HG03354 (cell line): ENCODE results near the gene NCOA1.
A peak's percentile ranks its signal among the peaks of the same experiment; 100 is the strongest.
"Not testable (repeated sequence)": the region's sequence is repeated elsewhere in the genome, so short reads cannot be mapped to it uniquely, and the experiment has no call there.

Experiments used
- ATAC-seq: cut with Tn5 transposase; IDR thresholded peaks from one replicate; pipeline ENCODE4 v1.9.1; 2021; ENCODE audit warnings: mild to moderate bottlenecking; ENCODE audit not compliant: unreplicated experiment, poor library complexity, severe bottlenecking

Gene NCOA1

DNA sequence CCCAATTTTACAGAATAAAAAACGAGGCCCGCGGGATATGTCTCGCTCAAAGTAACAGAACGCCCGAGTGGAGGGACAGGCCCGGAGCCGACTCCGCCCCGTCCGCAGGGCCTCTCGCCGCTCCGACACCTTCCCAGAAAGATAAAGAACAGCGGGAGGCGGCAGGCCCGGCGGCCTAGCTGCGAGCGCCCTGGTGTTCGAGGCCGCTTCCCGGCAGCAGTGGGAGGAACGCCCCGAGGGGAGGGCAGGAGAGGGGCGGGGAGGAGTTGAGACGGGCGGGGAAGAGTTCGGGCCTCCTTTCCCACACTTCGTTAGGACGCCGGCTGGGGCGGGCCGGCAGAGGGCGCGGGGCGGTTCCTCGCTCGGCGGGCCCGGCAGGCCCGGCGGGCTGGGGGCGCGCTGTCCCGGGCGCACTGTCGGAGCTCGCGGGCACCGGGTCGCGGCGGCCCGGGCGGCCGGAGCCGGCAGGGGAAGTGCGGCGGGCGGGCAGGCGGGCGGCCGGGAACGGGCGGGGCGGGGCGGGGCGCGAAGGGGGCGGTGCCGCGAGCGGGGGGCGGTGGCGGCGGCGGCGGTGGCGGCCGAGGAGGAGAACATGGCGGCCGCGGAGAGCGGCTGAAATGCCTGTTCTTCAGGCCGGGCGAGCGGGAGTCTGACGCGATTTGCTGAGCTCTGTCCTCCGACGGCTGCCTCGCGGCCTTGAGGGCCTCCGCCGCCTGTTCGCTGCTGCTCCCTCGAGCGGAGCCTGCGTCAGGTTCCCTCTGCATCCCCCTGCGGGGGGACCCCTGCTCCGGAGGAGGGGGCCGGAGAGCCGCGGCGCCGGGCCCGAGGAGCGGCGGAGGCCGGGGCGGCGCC is at the start of gene NCOA1:
Gene NCOA1 (plus strand): TSS at position 565 of the 852 bp plus-strand sequence. CDS start 167,424 bp downstream, outside the sequence.
- ATAC-seq, result peak; percentile 71

DNA sequence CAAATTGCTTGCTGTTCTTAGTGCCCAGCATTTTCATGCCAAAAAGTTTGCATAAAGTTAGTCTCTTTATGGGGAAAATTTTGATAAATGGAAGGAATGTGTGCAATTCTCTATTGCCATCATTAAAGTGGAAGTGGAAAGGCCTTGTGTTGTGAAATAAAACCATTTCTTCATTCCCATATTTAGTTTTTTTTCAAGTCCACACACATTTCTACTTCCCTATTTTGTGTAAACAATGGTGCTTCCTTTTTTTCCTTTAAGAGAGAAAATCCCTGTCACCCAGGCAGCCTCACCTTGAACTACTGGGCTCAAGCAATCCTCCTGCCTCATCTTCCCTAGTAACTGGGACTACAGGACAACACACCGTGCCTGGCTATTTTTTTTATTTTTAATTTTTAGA is 42.3 kb upstream of the NCOA1 start:
- ATAC-seq, result no peak

DNA sequence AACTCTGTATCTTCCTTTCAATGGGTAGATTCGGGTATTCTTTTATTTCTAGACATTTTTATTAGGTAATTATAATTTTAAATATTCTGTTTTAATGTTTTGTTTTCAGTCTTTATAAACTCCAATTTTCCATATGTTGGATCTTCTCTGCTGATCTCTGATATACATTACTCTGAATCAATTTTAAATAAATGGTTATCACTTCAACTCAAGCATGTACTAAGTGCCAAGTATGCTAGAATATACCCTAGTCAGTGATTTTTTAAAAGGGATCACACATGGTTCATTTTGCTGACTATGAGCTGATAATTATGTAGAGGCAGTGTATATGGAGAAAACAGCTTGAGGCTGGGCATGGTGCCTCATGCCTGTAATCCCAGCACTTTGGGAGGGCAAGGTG is 41.7 kb upstream of the NCOA1 start:
- no peak for ATAC-seq

DNA sequence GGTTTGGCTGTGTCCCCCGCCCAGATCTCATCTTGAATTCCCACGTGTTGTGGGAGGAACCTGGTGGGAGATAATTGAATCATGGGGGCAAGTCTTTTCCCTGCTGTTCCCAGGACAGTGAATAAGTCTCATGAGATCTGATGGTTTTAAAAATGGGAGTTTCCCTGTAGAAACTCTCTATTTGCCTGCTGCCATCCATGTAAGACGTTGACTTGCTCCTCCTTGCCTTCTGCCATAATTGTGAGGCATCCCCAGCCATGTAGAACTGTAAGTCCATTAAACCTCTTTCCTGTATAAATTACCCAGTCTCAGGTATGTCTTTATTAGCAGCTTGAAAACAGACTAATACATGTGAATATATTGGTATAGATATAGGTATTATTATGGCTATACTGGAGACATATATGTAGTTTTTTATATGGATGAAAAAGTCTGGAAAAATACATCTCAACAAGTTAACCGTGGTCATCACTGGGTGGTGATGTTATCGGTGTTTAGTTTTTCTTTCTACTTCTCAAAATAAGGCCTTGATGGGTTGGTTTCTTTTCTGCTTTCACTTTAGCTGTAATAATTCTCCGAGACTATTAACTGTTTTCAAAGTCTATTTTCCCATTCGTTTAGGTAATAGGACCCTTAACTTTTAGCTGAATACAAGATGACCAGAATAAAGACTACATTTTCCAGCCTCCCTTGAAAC is 39.1 kb upstream of the NCOA1 start:
- ATAC-seq, result no peak

DNA sequence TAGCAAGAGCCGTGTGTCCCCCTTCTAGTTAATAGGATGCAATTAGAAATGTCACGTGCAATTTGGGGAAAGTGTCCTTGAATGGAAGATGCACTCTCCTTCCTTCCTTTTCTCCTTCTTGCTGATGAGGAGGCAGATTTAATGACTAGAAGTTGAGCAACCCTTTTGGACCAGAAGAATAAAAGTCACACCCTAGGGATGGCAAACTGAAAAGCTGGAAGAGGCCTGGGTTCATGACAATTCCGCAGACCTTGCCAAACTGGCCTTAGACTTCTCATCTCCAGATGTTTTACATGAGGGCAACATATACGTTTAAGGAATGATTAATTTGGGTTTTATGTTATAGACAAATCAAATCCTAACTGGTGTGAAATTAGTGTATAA is 38.6 kb upstream of the NCOA1 start:
- no peak for ATAC-seq

DNA sequence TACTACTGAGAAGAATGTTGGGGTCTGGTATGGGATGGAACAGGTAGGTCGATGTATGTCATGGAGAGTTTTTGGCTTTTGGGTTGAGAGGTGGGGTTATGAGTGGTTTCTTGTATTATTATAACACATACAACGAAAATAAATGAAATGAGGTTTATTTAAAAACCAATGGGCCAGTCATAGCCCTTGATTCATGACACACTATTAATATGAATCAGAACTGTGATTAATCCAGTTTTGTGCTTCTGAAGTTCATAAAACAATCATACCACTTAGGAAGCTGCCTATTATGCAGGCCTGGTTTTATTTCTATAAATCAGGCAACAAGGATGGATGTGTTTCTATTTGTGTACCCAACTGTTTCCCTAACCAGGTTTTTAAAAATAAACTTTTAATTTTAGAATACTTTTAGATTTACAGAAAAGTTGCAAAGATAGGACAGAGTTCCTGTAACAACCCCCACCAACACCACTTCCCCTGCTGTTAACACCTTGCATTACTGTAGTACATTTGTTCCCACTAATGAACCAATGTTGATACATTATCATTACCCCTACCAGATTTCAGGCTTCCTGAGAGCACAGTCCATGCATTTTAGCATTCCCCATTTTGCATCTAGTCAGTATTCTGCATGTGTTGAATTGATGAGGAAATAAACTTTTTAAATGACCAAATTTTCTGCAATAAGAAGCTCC is 37.5 kb upstream of the NCOA1 start:
- no peak for ATAC-seq

DNA sequence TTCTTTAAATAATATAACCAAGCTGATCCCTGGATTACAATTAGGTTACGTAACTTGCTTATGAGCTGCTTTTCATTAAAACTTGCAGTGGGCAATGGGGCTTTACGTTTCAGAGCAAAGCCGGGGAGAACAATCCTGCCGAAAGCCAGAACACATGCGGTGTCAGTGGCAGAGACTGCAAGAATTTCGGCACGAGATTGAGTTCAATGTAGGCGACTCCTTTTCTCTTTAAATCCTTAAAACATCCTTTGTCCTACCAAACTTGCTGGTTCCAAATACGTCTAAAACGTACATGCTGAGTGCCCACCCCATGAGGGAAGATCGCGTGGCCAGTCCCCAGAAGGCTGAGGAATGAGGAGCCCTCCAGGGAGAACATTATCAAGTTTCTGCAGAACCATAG is 36.8 kb upstream of the NCOA1 start:
- no peak for ATAC-seq

DNA sequence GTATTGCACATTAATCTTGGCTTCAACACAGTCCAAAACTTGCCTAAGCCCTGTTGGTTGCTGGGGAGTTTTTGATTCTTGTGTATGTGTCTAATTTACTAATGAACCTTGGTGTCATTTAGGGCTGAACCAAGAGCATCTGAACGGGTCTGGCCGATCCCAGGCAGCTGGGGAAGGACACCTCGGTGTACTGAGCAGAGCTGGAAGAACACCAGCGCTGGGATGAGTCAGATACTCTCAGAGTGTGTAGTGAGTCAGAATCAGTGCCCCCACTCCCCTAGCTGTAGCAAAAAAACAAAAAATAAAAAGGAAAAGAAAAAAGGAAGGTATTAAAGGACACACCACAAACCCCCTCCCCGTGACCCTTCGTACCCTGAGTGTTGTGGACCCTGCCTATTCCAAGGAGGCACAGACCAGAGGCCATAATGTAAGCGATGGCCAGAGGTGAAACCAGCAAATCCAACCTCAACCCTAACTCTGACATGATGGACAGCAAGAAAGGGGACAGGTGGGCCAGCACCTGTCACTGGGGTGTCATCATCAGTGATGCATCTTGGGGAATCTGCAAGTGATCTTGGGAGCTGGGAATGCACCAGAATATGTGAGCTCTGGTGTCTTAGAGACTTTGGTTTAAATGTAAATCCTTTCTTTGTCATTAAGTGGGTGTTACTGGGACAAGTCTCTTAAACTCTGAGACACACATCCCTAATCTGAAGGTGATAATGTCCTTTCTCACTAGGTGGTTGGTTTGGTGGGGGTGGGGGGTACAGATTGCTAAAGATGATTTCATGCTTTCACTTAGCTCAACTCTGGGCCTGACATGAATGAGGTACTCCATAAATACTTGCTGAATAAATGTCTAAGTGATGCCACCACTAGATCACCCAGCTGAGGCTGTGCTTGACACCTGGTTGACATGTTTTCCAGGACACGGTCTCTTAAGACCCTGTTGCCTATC is 34.2 kb upstream of the NCOA1 start:
- ATAC-seq, result no peak

DNA sequence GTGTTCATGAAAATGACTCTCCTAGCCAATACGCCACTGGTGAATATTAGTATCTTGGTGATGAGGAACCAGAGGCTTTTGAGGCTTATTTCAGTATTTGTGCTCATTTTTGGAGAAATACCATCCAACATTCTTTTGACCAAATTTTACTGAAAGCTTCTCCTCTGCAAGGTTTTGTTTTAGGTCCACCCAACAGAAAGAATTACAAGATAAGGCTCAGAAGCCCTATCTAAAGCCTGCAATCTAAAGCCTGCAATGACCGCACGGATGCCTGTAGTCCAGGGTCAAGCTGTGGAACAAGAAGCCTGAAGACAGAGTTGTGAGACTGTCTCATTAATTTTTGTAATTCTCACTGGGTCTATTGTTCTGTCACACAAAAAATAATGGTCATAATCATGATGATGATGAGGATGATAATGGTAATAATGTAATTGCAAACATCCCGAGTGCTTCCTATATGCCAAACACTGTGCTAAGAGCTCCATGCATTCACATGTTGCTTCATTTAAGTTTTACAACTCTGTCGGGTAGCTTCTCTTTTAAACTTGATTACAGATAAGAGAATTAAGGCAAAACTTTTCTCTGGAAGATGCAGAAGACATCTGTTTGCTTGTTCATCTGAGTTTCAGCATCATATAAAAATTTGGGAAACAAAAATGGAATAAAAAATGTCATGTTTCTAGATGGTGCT is 33.2 kb upstream of the NCOA1 start:
- ATAC-seq, result no peak

DNA sequence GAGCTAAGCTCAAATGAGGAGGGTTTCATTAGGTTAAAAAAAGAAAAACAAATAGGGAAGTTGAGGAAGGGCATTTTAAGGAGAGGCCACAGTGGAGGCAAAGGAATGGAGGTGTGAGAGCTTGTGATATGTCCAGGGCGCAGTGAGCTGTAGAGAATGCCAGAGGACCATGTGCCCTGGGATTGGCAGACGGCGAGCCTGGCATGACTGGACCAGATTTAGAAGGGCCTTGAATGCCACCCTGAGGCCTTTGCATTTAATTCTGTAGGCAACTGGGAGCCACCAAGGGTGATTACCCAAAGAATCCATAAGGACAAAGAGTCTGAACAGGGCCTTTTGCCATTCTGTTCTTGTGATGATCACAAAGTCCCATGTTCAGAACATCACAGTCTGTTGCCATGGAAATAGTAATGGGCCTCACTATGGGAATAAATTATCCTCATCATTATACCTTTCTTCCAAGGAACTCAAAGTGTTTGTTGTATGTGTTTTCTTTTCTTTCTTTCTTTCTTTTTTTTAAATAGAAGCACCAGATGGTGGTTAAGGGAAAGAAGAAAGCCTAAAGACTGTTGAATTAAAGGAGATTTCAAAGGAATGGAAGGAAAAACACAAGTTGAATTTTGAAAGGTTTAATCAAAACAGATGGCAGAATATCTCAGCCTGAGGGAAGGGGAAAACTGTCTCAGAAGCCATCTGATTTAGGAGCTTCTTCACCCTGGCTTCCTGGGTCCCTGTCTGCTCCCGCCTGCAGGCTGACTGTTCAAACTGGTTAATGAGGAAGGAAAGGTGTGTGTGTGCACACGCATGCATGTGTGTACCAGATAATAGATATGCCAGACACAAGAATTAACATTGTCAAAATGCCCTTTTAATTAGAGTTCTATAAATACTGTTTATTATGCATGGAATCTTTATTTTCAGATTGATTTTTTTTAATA is 31.6 kb upstream of the NCOA1 start:
- ATAC-seq, result no peak

DNA sequence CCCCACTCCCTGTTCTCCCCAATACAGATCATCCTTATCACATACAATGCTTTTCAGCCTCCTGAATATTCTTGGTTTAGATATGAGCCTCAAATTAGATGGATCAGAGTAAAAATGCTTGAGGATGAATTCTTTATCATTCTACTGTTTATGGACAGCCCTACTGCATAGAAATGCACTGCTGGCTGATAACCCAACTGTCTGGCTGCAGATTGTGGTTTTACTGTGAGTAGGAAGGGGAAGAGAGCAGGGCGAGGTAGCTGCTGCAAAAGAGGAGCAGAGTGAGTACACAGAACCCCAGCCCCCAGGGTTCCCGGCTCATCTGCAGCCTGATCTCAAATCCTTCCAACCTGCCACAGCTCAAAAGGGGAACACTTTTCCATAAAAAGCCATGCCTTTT is 29.4 kb upstream of the NCOA1 start:
- ATAC-seq, result no peak

DNA sequence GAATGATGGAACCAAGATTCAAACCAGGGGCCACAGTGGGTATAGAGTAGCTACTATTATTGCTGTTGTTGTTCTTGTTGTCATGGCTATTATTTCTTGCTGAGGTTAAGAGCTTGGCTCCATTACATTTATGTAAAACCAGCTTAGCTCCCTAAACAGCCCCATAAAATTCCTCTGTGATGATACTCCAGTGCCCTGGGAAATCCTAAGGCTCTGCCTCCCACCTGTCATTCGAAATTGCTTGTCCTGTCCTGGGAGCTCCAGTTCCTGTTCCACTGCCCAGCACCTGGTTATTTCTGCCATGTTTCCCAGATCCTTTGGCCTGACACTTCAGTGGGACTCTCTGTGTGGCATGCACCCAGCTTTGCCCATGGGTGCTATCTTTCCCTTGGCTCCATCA is 27.8 kb upstream of the NCOA1 start:
- no peak for ATAC-seq

DNA sequence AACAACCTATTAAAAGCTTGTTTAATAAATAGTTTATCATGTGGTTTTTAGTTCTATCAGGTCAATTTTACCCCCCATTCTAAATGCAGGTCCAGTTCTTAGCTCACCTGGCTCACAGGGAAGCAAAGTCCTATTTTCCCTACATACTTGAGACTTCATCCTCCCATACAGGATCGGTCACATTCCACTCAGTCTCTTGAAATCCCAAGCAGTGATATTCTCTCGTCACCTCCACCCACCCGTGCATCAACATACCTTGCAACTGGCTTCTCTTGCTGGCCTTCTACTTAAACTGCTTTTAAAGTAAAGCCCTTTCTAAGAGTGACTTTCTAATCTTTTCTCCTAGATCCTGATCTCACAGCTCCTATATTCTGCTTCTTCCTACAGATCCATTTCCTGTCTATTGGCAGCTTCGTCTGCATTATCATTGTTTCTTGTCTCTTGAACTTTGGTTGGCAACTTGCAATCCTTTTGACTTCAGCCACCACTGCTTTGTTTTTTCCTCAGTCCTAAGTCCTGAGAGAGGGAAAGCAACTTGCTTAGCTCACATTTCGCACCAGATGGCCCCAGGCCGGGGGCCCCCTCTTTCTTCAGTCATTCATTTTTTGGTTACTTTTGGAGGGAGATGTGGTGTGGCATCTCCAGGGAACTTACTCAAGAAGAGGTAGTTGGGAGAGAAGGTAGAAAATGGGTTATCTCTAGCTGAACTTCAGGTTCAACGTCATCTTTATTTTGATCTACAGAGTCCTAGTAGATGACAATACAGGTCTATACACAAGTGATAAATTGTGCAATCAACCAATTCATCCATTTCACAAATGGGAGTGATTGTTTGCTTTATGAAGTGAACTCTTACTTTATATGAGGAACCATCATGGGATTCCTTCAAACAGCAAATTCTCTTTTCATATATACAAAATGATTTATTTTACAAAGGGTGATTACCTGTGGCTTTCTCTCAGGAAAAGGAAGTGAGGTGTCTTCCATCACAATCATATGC is 23.9 kb upstream of the NCOA1 start:
- no peak for ATAC-seq

DNA sequence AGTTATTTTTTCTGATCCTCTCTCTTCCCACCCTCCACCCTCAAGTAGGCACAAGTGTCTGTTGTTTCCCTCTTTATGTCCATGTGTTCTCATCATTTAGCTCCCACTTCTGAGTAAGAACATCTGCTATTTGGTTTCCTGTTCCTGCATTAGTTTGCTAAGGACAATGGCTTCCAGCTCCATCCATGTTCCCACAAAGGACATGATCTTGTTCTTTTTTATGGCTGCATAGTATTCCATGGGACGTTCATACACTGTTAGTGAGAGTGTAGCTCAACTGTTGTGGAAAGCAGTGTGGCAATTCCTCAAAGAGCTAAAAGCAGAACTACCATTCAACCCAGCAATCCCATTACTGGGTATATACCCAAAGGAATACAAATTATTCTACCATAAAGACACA is 22.6 kb upstream of the NCOA1 start:
- not testable (repeated sequence) for ATAC-seq

DNA sequence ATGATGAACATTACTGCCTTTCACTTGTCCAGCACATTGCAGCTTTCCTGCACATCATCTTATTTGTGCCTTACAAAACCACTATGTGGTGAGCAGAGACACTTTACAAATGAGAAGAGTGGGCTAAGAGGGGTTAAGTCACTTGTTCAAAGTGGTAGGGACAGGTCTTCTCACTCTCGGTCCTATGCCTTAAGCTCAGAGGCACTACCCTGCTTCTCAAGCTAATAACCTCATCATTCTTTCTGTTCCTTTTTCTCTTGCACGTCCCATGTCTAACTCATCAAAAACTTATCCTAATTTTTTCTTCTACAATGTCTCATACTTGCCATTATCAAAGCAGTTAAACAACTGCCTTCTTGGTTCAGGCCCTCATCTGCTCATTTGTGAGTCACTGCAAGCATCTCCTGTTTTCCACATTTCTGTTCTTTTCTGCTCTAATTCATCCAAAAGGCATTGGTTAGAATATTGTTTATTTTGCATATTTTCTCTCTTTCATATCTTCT is 21.9 kb upstream of the NCOA1 start:
- no peak for ATAC-seq

DNA sequence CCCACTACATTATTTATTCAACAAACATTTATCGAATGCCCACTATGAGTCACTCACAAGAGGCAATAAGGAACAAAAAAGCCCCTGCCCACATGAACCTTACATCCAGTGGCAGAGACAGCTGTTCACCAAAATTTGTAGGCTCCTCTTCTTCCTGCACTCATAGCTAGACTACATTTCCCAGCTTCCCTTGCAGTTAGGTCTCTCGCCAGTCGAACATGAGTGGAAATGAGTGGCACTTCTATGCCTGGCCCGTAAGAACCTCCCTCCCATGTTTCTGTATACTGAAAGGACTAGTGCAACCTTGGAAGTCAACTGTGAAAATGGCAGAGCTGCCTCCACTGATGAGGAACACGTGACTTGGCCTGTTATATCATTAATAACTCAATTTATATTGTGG is 19.4 kb upstream of the NCOA1 start:
- ATAC-seq, result no peak

DNA sequence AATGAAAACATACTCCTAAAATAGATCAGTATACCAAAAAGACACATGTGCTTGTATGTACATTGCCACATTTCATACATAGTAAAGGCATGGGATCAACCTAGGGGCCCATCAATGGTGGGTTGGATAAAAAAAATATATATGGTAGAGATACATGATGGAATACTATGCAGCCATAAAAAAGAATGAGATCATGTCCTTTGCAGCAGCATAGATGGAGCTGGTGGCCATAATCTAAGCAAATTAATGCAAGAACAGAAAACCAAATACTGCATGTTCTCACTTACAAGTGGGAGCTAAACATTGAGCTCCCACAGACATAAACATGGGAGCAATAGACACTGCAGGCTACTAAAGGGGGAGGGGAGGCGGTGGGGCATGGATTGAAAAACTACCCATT is 18.6 kb upstream of the NCOA1 start:
- no peak for ATAC-seq
